HG03196 (cell line): ENCODE results near the gene IFIT2.
"Not testable (repeated sequence)": the region's sequence is repeated elsewhere in the genome, so short reads cannot be mapped to it uniquely, and the experiment has no call there.

Experiments
- ATAC-seq: cut with Tn5 transposase; IDR thresholded peaks from one replicate; pipeline ENCODE4 v1.9.1; 2021; ENCODE audit not compliant: unreplicated experiment

The IFIT2 gene

GRCh38 chr10:89279421-89279869 lies 22.4 kb upstream of the IFIT2 start:
- no peak for ATAC-seq

- no peak for ATAC-seq
Measured at GRCh38 chr10:89280508-89280907, 21.3 kb upstream of the IFIT2 start.

- ATAC-seq: no peak
Measured at GRCh38 chr10:89281606-89282395, 20.0 kb upstream of the IFIT2 start.

GRCh38 chr10:89283025-89283935 lies 18.6 kb upstream of the IFIT2 start:
- no peak for ATAC-seq

GRCh38 chr10:89283936-89284475 lies 17.8 kb upstream of the IFIT2 start:
- no peak for ATAC-seq

GRCh38 chr10:89284711-89285110 lies 17.1 kb upstream of the IFIT2 start:
- not testable (repeated sequence) for ATAC-seq

GRCh38 chr10:89285303-89285702 lies 16.5 kb upstream of the IFIT2 start:
- not testable (repeated sequence) for ATAC-seq

GRCh38 chr10:89294721-89295239 lies 7.1 kb upstream of the IFIT2 start:
- no peak for ATAC-seq

- no peak for ATAC-seq
Measured at GRCh38 chr10:89295597-89295996, 6.2 kb upstream of the IFIT2 start.

- no peak for ATAC-seq
Measured at GRCh38 chr10:89296220-89296648, 5.6 kb upstream of the IFIT2 start.

GRCh38 chr10:89297356-89297755 lies 4.5 kb upstream of the IFIT2 start:
- ATAC-seq: no peak

- no peak for ATAC-seq
Measured at GRCh38 chr10:89297791-89298190, 4.1 kb upstream of the IFIT2 start.

- no peak for ATAC-seq
Measured at GRCh38 chr10:89299031-89299430, 2.8 kb upstream of the IFIT2 start.

GRCh38 chr10:89301232-89301631 lies 614 bp upstream of the IFIT2 start:
- no peak for ATAC-seq

GRCh38 chr10:89302625-89303024 lies 779 bp downstream of the IFIT2 start:
- no peak for ATAC-seq

GRCh38 chr10:89303161-89303560 lies 1.3 kb downstream of the IFIT2 start:
- no peak for ATAC-seq

GRCh38 chr10:89304026-89304425 lies 2.2 kb downstream of the IFIT2 start:
- no peak for ATAC-seq

GRCh38 chr10:89304446-89304845 lies 2.6 kb downstream of the IFIT2 start:
- ATAC-seq: no peak

GRCh38 chr10:89304925-89305324 lies 3.1 kb downstream of the IFIT2 start:
- ATAC-seq: no peak

- no peak for ATAC-seq
Measured at GRCh38 chr10:89305766-89306433, 4.1 kb downstream of the IFIT2 start.
